HEK293 (cell line): ENCODE results near the gene SEC62.

ENCODE experiments used
- ZBTB17 ChIP-seq: fragments of 450-650 bp; formaldehyde crosslinking; IDR thresholded peaks from 2 replicates; pipeline ENCODE4 v1.5.1; 2016; ENCODE audit warnings: missing biosample characterization, missing genetic modification characterization
- ZNF473 ChIP-seq: fragments of 450-650 bp; formaldehyde crosslinking; IDR thresholded peaks from 2 replicates; pipeline ENCODE4 v1.5.1; 2017; ENCODE audit warnings: missing biosample characterization, missing genetic modification characterization
- ZNF610 ChIP-seq: fragments of 450-650 bp; formaldehyde crosslinking; IDR thresholded peaks from 2 replicates; pipeline ENCODE4 v1.5.1; 2016; ENCODE audit warnings: missing biosample characterization, missing genetic modification characterization, borderline replicate concordance
- ZNF747 ChIP-seq: fragments of 450-650 bp; formaldehyde crosslinking; IDR thresholded peaks from 2 replicates; pipeline ENCODE4 v1.5.1; 2016; ENCODE audit warnings: missing biosample characterization, missing genetic modification characterization
- ZNF830 ChIP-seq: fragments of 450-650 bp; IDR thresholded peaks from 2 replicates; pipeline ENCODE4 v1.5.0; 2018; ENCODE audit warnings: missing biosample characterization, missing genetic modification characterization, low read depth, mild to moderate bottlenecking, moderate library complexity
- TF ChIP-seq, protein P1 (sequence below): fragments of 450-650 bp; formaldehyde crosslinking; IDR thresholded peaks from 2 replicates; pipeline ENCODE4 v1.5.1; 2016; ENCODE audit warnings: missing biosample characterization, missing genetic modification characterization
- TF ChIP-seq, protein P2 (sequence below): fragments of 450-650 bp; formaldehyde crosslinking; IDR thresholded peaks from 2 replicates; pipeline ENCODE4 v1.5.1; 2016; ENCODE audit warnings: missing biosample characterization, missing genetic modification characterization
- TF ChIP-seq, protein P3 (sequence below): fragments of 450-650 bp; formaldehyde crosslinking; IDR thresholded peaks from 2 replicates; pipeline ENCODE4 v1.5.1; 2016; ENCODE audit warnings: missing biosample characterization, missing genetic modification characterization

DNA sequence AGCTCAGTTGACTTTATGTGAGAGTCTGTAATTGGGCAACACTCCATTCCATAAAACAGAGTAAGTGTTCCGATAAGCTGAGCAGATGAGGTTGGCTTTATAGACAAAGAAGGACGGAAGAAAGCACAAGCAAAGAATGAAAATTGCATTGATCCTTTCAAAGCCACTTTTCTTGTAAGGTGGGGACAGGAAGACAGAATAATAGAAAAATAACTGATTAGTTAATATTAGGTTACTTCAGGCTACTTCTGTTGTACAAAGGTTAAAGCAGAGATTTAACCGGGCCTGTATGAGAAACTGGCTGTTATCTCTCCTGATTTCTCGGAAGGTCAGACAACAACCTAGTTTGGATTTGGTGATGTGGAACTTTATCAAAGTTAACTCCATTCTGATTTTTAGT lies 55.7 kb downstream of the SEC62 start:
- TF ChIP-seq, protein P1, sequence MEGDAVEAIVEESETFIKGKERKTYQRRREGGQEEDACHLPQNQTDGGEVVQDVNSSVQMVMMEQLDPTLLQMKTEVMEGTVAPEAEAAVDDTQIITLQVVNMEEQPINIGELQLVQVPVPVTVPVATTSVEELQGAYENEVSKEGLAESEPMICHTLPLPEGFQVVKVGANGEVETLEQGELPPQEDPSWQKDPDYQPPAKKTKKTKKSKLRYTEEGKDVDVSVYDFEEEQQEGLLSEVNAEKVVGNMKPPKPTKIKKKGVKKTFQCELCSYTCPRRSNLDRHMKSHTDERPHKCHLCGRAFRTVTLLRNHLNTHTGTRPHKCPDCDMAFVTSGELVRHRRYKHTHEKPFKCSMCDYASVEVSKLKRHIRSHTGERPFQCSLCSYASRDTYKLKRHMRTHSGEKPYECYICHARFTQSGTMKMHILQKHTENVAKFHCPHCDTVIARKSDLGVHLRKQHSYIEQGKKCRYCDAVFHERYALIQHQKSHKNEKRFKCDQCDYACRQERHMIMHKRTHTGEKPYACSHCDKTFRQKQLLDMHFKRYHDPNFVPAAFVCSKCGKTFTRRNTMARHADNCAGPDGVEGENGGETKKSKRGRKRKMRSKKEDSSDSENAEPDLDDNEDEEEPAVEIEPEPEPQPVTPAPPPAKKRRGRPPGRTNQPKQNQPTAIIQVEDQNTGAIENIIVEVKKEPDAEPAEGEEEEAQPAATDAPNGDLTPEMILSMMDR (tag by site-specific recombination): no peak
- no peak for TF ChIP-seq ZNF747 (tag by site-specific recombination)
- no peak for TF ChIP-seq ZBTB17
- TF ChIP-seq ZNF610 (tag by site-specific recombination): no peak
- TF ChIP-seq, protein P2, sequence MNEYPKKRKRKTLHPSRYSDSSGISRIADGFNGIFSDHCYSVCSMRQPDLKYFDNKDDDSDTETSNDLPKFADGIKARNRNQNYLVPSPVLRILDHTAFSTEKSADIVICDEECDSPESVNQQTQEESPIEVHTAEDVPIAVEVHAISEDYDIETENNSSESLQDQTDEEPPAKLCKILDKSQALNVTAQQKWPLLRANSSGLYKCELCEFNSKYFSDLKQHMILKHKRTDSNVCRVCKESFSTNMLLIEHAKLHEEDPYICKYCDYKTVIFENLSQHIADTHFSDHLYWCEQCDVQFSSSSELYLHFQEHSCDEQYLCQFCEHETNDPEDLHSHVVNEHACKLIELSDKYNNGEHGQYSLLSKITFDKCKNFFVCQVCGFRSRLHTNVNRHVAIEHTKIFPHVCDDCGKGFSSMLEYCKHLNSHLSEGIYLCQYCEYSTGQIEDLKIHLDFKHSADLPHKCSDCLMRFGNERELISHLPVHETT (tag by site-specific recombination): no peak
- no peak for TF ChIP-seq ZNF473 (tag by site-specific recombination)
- TF ChIP-seq, protein P3, sequence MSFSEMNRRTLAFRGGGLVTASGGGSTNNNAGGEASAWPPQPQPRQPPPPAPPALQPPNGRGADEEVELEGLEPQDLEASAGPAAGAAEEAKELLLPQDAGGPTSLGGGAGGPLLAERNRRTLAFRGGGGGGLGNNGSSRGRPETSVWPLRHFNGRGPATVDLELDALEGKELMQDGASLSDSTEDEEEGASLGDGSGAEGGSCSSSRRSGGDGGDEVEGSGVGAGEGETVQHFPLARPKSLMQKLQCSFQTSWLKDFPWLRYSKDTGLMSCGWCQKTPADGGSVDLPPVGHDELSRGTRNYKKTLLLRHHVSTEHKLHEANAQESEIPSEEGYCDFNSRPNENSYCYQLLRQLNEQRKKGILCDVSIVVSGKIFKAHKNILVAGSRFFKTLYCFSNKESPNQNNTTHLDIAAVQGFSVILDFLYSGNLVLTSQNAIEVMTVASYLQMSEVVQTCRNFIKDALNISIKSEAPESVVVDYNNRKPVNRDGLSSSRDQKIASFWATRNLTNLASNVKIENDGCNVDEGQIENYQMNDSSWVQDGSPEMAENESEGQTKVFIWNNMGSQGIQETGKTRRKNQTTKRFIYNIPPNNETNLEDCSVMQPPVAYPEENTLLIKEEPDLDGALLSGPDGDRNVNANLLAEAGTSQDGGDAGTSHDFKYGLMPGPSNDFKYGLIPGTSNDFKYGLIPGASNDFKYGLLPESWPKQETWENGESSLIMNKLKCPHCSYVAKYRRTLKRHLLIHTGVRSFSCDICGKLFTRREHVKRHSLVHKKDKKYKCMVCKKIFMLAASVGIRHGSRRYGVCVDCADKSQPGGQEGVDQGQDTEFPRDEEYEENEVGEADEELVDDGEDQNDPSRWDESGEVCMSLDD: no peak
- no peak for TF ChIP-seq ZNF830 (tag by site-specific recombination)
